ENCODE results near the gene CLDN14.

- TF ChIP-seq, protein P1, sequence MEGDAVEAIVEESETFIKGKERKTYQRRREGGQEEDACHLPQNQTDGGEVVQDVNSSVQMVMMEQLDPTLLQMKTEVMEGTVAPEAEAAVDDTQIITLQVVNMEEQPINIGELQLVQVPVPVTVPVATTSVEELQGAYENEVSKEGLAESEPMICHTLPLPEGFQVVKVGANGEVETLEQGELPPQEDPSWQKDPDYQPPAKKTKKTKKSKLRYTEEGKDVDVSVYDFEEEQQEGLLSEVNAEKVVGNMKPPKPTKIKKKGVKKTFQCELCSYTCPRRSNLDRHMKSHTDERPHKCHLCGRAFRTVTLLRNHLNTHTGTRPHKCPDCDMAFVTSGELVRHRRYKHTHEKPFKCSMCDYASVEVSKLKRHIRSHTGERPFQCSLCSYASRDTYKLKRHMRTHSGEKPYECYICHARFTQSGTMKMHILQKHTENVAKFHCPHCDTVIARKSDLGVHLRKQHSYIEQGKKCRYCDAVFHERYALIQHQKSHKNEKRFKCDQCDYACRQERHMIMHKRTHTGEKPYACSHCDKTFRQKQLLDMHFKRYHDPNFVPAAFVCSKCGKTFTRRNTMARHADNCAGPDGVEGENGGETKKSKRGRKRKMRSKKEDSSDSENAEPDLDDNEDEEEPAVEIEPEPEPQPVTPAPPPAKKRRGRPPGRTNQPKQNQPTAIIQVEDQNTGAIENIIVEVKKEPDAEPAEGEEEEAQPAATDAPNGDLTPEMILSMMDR (IDR thresholded peaks at IDR 0.05; ENCODE audit: poor library complexity) = no peak
- TF ChIP-seq EZH2 (IDR thresholded peaks at IDR 0.05; ENCODE audit: borderline replicate concordance) (no peak), EZH2phosphoT487 (IDR thresholded peaks at IDR 0.05; ENCODE audit: low read depth, severe bottlenecking, unreplicated experiment) (no peak)
Measured at GRCh38 chr21:36510911-36511310, 31.0 kb upstream of the CLDN14 start.
